CD1c-positive myeloid dendritic cell (primary cell): ENCODE results near the gene COL24A1.
"Not testable (repeated sequence)": the region's sequence is repeated elsewhere in the genome, so short reads cannot be mapped to it uniquely, and the experiment has no call there.

Experiments
- DNase-seq: peaks from one replicate; pipeline ENCODE4 v3.0.0-alpha.2; 2016; ENCODE audit errors: extremely low spot score

Gene COL24A1

GRCh38 chr1:85806236-85806965, 350.2 kb downstream of the COL24A1 start:
- DNase-seq = no peak

GRCh38 chr1:85801520-85801919, 355.1 kb downstream of the COL24A1 start:
- DNase-seq = no peak

GRCh38 chr1:85799737-85800136, 356.8 kb downstream of the COL24A1 start:
- no peak for DNase-seq

- DNase-seq = no peak
Observed at GRCh38 chr1:85798419-85798818, 358.2 kb downstream of the COL24A1 start.

- not testable (repeated sequence) for DNase-seq
Observed at GRCh38 chr1:85777021-85777420, 379.6 kb downstream of the COL24A1 start.

GRCh38 chr1:85762804-85763203, 393.8 kb downstream of the COL24A1 start:
- DNase-seq = no peak

GRCh38 chr1:85756864-85757263, 399.7 kb downstream of the COL24A1 start:
- no peak for DNase-seq

GRCh38 chr1:85748120-85748519, 408.5 kb downstream of the COL24A1 start:
- DNase-seq = no peak

GRCh38 chr1:85746777-85747176, 409.8 kb downstream of the COL24A1 start:
- no peak for DNase-seq

- DNase-seq = no peak
Observed at GRCh38 chr1:85743814-85744213, 412.8 kb downstream of the COL24A1 start.

- no peak for DNase-seq
Observed at GRCh38 chr1:85734931-85735330, 421.6 kb downstream of the COL24A1 start.

GRCh38 chr1:85718678-85719340, 437.8 kb downstream of the COL24A1 start:
- DNase-seq = no peak

GRCh38 chr1:85714418-85715114, 442.0 kb downstream of the COL24A1 start:
- DNase-seq = not testable (repeated sequence)

- DNase-seq = no peak
Observed at GRCh38 chr1:85708829-85709227, 447.7 kb downstream of the COL24A1 start.

- DNase-seq = peak; percentile 93
Observed at GRCh38 chr1:85707990-85708828, 448.4 kb downstream of the COL24A1 start, which contains the start of gene ZNHIT6. TSS of gene ZNHIT6 (minus strand) at chr1:85708433. CDS start at chr1:85708284, 149 bp downstream.

GRCh38 chr1:85707267-85707989, 449.1 kb downstream of the COL24A1 start:
- peak; percentile 3 for DNase-seq

- no peak for DNase-seq
Observed at GRCh38 chr1:85705940-85706339, 450.6 kb downstream of the COL24A1 start.

GRCh38 chr1:85700422-85700821, 456.1 kb downstream of the COL24A1 start:
- no peak for DNase-seq

GRCh38 chr1:85697895-85698294, 458.7 kb downstream of the COL24A1 start:
- DNase-seq = no peak

GRCh38 chr1:85692730-85693314, 463.8 kb downstream of the COL24A1 start:
- no peak for DNase-seq
